Measurements from ENCODE around the gene PTGIS. TPM values are rescaled to one million over a fixed set of nuclear protein-coding genes. Genes with fewer than 3 reads are reported as not detected.

Gene PTGIS
- total RNA-seq, 4 donors from 2014 or later: 3.5 to 30.5 (median 11.1) TPM

DNA sequence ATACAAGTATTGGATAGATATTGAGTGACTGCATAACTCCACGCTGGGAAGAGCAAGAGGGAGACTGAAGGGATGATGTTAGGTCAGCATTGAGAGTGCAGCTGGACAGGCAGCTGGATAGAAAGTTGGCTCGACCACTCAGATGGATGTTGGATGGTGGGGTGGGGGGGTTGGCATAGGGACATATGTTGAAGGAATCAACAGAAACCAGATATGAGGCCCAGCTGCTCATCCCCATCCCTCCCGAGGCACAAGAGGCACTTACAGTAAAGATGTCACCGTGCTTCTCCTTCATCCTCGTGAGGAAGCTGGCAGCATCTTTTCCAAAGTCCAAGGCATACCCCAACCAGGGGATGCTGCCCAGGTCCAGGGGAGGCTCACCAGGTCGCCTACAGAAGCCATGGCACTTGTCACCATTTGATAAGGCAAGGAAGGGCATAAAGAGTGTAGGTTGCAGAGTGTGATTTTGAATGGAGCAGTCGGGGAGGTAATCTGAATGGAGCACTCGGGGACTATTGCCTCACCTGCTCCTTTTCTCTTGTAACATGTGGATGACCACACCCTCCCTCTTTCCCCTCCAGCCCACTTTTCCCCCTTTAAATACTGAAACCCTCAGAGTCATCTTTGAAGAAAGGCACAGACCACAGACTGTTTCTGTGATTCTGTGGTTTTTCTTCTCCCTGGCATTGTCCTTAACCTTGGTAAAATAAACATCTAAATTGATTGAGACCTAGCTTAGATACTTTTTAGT is 18.0 kb downstream of the PTGIS start:
- Histone ChIP-seq H3K36me3 (no peaks in the 10 kb centered on the region), H3K27me3 (no peaks in the 10 kb centered on the region), H3K4me1 (peaks cover 0 to 10% (median 0%) of the 10 kb centered on the region in 4 donors), H3K9me3 (peaks cover 0 to 10% (median 0%) of the 10 kb centered on the region in 4 donors), H3K4me3 (no peak overlapping the region), H3K27ac (no peak overlapping the region)
- no peak for DNase-seq
- TF ChIP-seq CTCF (IDR thresholded peaks at IDR 0.05) (no peak), POLR2A (IDR thresholded peaks at IDR 0.05) (no peak)

DNA sequence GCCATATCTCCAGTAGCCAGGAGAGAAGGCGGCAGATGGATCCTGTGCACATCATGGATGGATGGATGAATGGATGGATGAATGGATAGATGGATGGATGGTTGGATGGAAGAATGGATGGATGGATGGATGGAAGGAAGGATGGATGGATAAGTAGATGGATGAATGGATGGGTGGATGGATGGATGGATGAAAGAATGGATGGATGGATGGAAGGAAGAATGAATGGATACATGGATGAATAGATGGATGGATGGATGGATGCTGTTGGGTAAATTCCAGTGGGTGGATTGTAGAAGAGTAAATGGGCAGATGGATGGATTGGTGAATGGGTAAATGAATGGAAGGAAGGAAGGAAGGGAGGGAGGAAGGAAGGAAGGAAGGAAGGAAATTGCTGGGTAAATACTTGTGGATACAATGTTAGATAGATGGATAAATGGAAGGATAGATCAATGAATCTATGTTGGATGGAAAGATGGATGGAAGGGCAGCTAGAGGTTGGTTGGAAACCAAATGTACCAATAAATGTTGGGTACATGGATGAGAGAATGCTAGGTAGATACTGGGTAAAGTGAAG is 19.5 kb downstream of the PTGIS start:
- Histone ChIP-seq H3K4me1 (peaks cover 0 to 10% (median 0%) of the 10 kb centered on the region in 4 donors), H3K36me3 (no peaks in the 10 kb centered on the region), H3K9me3 (peaks cover 0 to 10% (median 0%) of the 10 kb centered on the region in 4 donors), H3K4me3 (no peak overlapping the region), H3K27me3 (no peaks in the 10 kb centered on the region), H3K27ac (no peak overlapping the region)
- TF ChIP-seq POLR2A (IDR thresholded peaks at IDR 0.05): no peak
- TF ChIP-seq CTCF (IDR thresholded peaks at IDR 0.05): no peak
- no peak for DNase-seq

GRCh38 chr20:49545572-49545971 is 22.4 kb downstream of the PTGIS start:
- DNase-seq: no peak
- Histone ChIP-seq H3K27ac (no peak overlapping the region), H3K36me3 (no peaks in the 10 kb centered on the region), H3K4me1 (no peaks in the 10 kb centered on the region), H3K4me3 (no peak overlapping the region), H3K9me3 (peaks cover 0 to 10% (median 0%) of the 10 kb centered on the region in 4 donors), H3K27me3 (no peaks in the 10 kb centered on the region)
- TF ChIP-seq CTCF (IDR thresholded peaks at IDR 0.05) (no peak), POLR2A (IDR thresholded peaks at IDR 0.05) (no peak)

GRCh38 chr20:49544535-49544934 is 23.4 kb downstream of the PTGIS start:
- DNase-seq: no peak
- Histone ChIP-seq H3K9me3 (peaks cover 0 to 10% (median 0%) of the 10 kb centered on the region in 4 donors), H3K4me1 (no peaks in the 10 kb centered on the region), H3K4me3 (no peak overlapping the region), H3K36me3 (no peaks in the 10 kb centered on the region), H3K27ac (no peak overlapping the region), H3K27me3 (no peaks in the 10 kb centered on the region)
- TF ChIP-seq CTCF (IDR thresholded peaks at IDR 0.05) (no peak), POLR2A (IDR thresholded peaks at IDR 0.05) (no peak)

DNA sequence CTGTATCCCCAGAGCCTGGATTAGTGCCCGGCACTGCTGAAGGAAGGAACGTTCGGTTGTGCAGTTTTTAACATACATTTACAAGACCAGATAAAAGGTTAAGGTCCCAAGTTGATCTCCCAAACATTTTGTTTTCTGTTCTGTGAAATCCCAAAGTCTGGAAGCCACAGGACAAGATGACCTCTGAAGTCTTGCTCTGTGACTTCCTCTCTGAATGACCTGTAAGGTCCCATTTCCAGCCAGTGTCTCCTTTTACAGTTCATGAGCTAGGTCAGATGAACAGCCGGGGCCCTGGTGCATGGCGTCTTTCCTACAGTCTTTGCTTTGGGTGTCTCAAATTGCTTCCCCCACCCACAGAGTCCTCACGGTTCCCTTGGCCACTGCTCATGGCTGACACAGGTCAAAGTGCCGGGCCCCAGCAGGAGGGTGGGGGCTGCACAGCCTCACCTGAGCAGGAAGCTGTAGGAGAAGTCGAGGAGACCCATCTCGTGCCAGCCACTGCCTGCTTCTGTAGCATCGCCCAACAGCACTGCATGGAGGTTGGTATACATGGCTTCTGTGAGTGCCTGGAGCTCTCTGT is 24.0 kb downstream of the PTGIS start:
- Histone ChIP-seq H3K4me1 (no peaks in the 10 kb centered on the region), H3K27me3 (no peaks in the 10 kb centered on the region), H3K9me3 (peaks cover 0 to 10% (median 0%) of the 10 kb centered on the region in 4 donors), H3K36me3 (no peaks in the 10 kb centered on the region), H3K4me3 (no peak overlapping the region), H3K27ac (no peak overlapping the region)
- TF ChIP-seq CTCF (IDR thresholded peaks at IDR 0.05): no peak
- no peak for TF ChIP-seq POLR2A (IDR thresholded peaks at IDR 0.05)
- DNase-seq: no peak

Measured in Peyer's patch (tissue), 4 donors.